Measurements from ENCODE around the gene PRKAG2. TPM values are rescaled to one million over a fixed set of nuclear protein-coding genes. Genes with fewer than 3 reads are reported as not detected.

The PRKAG2 gene
- total and polyA plus RNA-seq, 2 of the 8 experiments (the other 6 are each of a cell fraction or from before 2014, with no cell fraction given) = 7.5 to 18.1 TPM

- TF ChIP-seq YY1 (IDR thresholded peaks at IDR 0.05; ENCODE audit: low read depth, low read length) = no peak
- TF ChIP-seq RFX5 (IDR thresholded peaks at IDR 0.05; ENCODE audit: borderline replicate concordance, low read depth, low read length) = no peak
- no peak for TF ChIP-seq CHD1 (IDR thresholded peaks at IDR 0.05; ENCODE audit: low read depth, low read length)
- TF ChIP-seq EGR1 (IDR thresholded peaks at IDR 0.05; ENCODE audit: borderline replicate concordance, low read depth, low read length) = no peak
- TF ChIP-seq RNF2 (IDR thresholded peaks at IDR 0.05; ENCODE audit: borderline replicate concordance, low read depth, low read length, missing control alignments, poor library complexity, severe bottlenecking) = no peak
- no peak for TF ChIP-seq KDM5A (IDR thresholded peaks at IDR 0.05; ENCODE audit: low read length)
These were observed 213.4 kb downstream of the PRKAG2 start (continued) for GRCh38 chr7:151663382-151664100.

Data from H1 (cell line).